ENCODE data around the gene TVP23B. TPM values are rescaled to one million over a fixed set of nuclear protein-coding genes. Genes with fewer than 3 reads are reported as not detected.

The TVP23B gene
- total RNA-seq, 1 donor from 2014 or later = 42.6 TPM

GRCh38 chr17:18848501-18848900 lies 67.5 kb downstream of the TVP23B start:
- H3K9me3 ChIP-seq (ENCODE audit: insufficient read depth, low read depth, low read length) = no peaks in the 10 kb centered on the region
- no peaks in the 10 kb centered on the region for H3K36me3 ChIP-seq (ENCODE audit: insufficient read depth, low read length)
- TF ChIP-seq, protein P1, sequence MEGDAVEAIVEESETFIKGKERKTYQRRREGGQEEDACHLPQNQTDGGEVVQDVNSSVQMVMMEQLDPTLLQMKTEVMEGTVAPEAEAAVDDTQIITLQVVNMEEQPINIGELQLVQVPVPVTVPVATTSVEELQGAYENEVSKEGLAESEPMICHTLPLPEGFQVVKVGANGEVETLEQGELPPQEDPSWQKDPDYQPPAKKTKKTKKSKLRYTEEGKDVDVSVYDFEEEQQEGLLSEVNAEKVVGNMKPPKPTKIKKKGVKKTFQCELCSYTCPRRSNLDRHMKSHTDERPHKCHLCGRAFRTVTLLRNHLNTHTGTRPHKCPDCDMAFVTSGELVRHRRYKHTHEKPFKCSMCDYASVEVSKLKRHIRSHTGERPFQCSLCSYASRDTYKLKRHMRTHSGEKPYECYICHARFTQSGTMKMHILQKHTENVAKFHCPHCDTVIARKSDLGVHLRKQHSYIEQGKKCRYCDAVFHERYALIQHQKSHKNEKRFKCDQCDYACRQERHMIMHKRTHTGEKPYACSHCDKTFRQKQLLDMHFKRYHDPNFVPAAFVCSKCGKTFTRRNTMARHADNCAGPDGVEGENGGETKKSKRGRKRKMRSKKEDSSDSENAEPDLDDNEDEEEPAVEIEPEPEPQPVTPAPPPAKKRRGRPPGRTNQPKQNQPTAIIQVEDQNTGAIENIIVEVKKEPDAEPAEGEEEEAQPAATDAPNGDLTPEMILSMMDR (IDR thresholded peaks at IDR 0.05; ENCODE audit: insufficient read depth, low read depth, low read length) = no peak
- no peak for TF ChIP-seq EZH2 (IDR thresholded peaks at IDR 0.05; ENCODE audit: insufficient read depth, low read length)
- H3K27me3 Mint-ChIP-seq (ENCODE audit: low read depth, unreplicated experiment) = no peaks in the 10 kb centered on the region
- H3K9ac ChIP-seq (ENCODE audit: low read length) = no peak overlapping the region
- no peak overlapping the region for H3K27ac Mint-ChIP-seq (ENCODE audit: unreplicated experiment)
- no peak overlapping the region for H3K4me2 ChIP-seq (ENCODE audit: low read length)
- no peaks in the 10 kb centered on the region for H3K9me3 Mint-ChIP-seq (ENCODE audit: unreplicated experiment)
- no peak overlapping the region for H3K4me3 Mint-ChIP-seq (ENCODE audit: unreplicated experiment)
- no peak overlapping the region for H3K27ac ChIP-seq (ENCODE audit: low read depth, low read length)
- H3K27me3 ChIP-seq (ENCODE audit: insufficient read depth, low read length) = no peaks in the 10 kb centered on the region
- DNase-seq (ENCODE audit: low read depth) (no peak), FAIRE-seq (no peak)
- no peaks in the 10 kb centered on the region for H3K79me2 ChIP-seq (ENCODE audit: insufficient read depth, low read length)
- no peaks in the 10 kb centered on the region for H3K36me3 Mint-ChIP-seq (ENCODE audit: low read depth, unreplicated experiment)
- peaks cover 2% of the 10 kb centered on the region for H3K4me1 Mint-ChIP-seq (ENCODE audit: low read depth, unreplicated experiment)
- no peaks in the 10 kb centered on the region for H4K20me1 ChIP-seq (ENCODE audit: insufficient read depth, low read length)
- H3K4me1 ChIP-seq (ENCODE audit: insufficient read depth, low read length) = no peaks in the 10 kb centered on the region
- H2AFZ ChIP-seq (ENCODE audit: low read depth, low read length) = no peak overlapping the region
- H3K4me3 ChIP-seq (ENCODE audit: insufficient read depth, low read depth, low read length) = no peak overlapping the region

- DNase-seq (ENCODE audit: low read depth) (no peak), FAIRE-seq (no peak)
- Histone ChIP-seq H3K9me3 (ENCODE audit: insufficient read depth, low read depth, low read length) (no peaks in the 10 kb centered on the region), H4K20me1 (ENCODE audit: insufficient read depth, low read length) (no peaks in the 10 kb centered on the region), H3K4me3 (ENCODE audit: insufficient read depth, low read depth, low read length) (no peak overlapping the region), H3K9ac (ENCODE audit: low read length) (no peak overlapping the region), H3K79me2 (ENCODE audit: insufficient read depth, low read length) (peaks cover 6% of the 10 kb centered on the region), H2AFZ (ENCODE audit: low read depth, low read length) (no peak overlapping the region), H3K4me2 (ENCODE audit: low read length) (no peak overlapping the region), H3K36me3 (ENCODE audit: insufficient read depth, low read length) (no peaks in the 10 kb centered on the region), H3K27me3 (ENCODE audit: insufficient read depth, low read length) (no peaks in the 10 kb centered on the region), H3K27ac (ENCODE audit: low read depth, low read length) (no peak overlapping the region), H3K4me1 (ENCODE audit: insufficient read depth, low read length) (peaks cover 4% of the 10 kb centered on the region)
- TF ChIP-seq, protein P1 (IDR thresholded peaks at IDR 0.05; ENCODE audit: insufficient read depth, low read depth, low read length) = no peak
- TF ChIP-seq EZH2 (IDR thresholded peaks at IDR 0.05; ENCODE audit: insufficient read depth, low read length) = no peak
- Mint-ChIP-seq H3K4me1 (ENCODE audit: low read depth, unreplicated experiment) (peaks cover 2% of the 10 kb centered on the region), H3K36me3 (ENCODE audit: low read depth, unreplicated experiment) (no peaks in the 10 kb centered on the region), H3K4me3 (ENCODE audit: unreplicated experiment) (no peak overlapping the region), H3K9me3 (ENCODE audit: unreplicated experiment) (no peaks in the 10 kb centered on the region), H3K27ac (ENCODE audit: unreplicated experiment) (no peak overlapping the region), H3K27me3 (ENCODE audit: low read depth, unreplicated experiment) (no peaks in the 10 kb centered on the region)
Observed at GRCh38 chr17:18850679-18851078, 69.7 kb downstream of the TVP23B start.

GRCh38 chr17:18851201-18851600 lies 70.2 kb downstream of the TVP23B start:
- no peak for FAIRE-seq
- no peak overlapping the region for H3K4me3 ChIP-seq (ENCODE audit: insufficient read depth, low read depth, low read length)
- Mint-ChIP-seq H3K9me3 (ENCODE audit: unreplicated experiment) (no peaks in the 10 kb centered on the region), H3K27me3 (ENCODE audit: low read depth, unreplicated experiment) (no peaks in the 10 kb centered on the region), H3K4me3 (ENCODE audit: unreplicated experiment) (no peak overlapping the region), H3K4me1 (ENCODE audit: low read depth, unreplicated experiment) (peaks cover 2% of the 10 kb centered on the region), H3K36me3 (ENCODE audit: low read depth, unreplicated experiment) (no peaks in the 10 kb centered on the region), H3K27ac (ENCODE audit: unreplicated experiment) (no peak overlapping the region)
- TF ChIP-seq, protein P1 (IDR thresholded peaks at IDR 0.05; ENCODE audit: insufficient read depth, low read depth, low read length) = no peak
- no peak for TF ChIP-seq EZH2 (IDR thresholded peaks at IDR 0.05; ENCODE audit: insufficient read depth, low read length)
- no peak overlapping the region for H2AFZ ChIP-seq (ENCODE audit: low read depth, low read length)
- H3K4me2 ChIP-seq (ENCODE audit: low read length) = no peak overlapping the region
- H3K9me3 ChIP-seq (ENCODE audit: insufficient read depth, low read depth, low read length) = no peaks in the 10 kb centered on the region
- no peaks in the 10 kb centered on the region for H3K27me3 ChIP-seq (ENCODE audit: insufficient read depth, low read length)
- no peak overlapping the region for H3K9ac ChIP-seq (ENCODE audit: low read length)
- no peaks in the 10 kb centered on the region for H3K36me3 ChIP-seq (ENCODE audit: insufficient read depth, low read length)
- H4K20me1 ChIP-seq (ENCODE audit: insufficient read depth, low read length) = no peaks in the 10 kb centered on the region
- H3K4me1 ChIP-seq (ENCODE audit: insufficient read depth, low read length) = peaks cover 4% of the 10 kb centered on the region
- peaks cover 6% of the 10 kb centered on the region for H3K79me2 ChIP-seq (ENCODE audit: insufficient read depth, low read length)
- H3K27ac ChIP-seq (ENCODE audit: low read depth, low read length) = no peak overlapping the region
- no peak for DNase-seq (ENCODE audit: low read depth)

Measured in astrocyte (in vitro differentiated cells and primary cell).